CD4-positive, alpha-beta T cell treated with Interleukin-6 for 4 hours (primary cell): ENCODE measurements around the gene CTNNA2.

Source experiments
- DNase-seq: peaks from one replicate; pipeline ENCODE4 v3.0.0-alpha.2; 2020; ENCODE audit warnings: mixed read lengths

The CTNNA2 gene

GRCh38 chr2:80247339-80247738, 734.5 kb downstream of the CTNNA2 start:
- no peak for DNase-seq

DNA sequence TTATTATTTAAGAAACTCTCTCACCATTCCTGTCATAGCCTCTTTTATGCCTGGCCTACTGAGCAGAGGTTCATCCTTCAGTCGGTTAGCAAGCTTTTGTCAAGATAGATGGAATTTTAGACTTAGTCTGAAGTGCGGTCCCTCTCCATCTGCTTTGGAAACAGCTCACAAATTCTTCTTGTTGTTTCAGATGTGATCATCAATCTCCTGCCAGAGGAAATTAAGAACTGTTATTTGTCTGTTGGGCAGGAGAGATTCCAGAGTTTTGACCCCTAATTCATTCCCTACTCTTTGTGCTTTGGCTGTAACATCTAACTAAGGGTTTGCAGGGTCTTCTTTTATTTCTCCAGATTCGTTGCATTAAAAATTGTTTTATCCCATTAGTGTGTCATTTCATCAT, 735.3 kb downstream of the CTNNA2 start:
- DNase-seq = no peak

DNA sequence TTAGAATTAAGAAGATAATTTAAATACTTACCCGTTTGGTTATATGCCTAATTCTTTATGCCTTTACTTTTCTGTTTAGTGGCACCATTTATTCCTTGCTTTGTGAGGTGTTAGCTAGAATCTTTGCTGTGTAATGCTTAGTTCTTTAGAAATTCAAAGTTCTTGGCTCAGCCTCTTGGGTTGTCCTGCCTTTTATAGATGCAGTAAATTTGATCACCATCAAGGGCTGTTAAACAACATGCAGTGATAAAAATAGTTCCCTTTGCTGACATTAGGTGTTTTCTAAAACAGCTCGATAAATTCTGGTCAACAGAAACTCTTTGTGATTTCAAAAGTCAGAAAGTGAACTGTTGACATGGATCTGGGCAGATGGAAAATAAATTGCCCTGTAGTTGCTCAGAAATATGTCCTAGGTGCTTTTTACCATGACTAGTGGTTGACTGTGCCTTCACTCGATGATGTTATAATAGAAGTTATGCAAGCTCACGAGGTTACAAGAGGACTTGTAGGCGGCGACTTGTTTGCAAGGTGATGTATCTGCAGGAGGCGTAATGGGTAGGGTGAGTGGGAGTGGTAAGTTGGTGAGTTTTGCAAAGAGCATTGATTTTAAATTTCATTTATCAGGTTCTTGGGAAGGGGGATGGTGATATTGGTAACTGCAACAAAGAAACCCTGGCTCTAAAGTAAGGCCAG, 739.6 kb downstream of the CTNNA2 start:
- DNase-seq = no peak

DNA sequence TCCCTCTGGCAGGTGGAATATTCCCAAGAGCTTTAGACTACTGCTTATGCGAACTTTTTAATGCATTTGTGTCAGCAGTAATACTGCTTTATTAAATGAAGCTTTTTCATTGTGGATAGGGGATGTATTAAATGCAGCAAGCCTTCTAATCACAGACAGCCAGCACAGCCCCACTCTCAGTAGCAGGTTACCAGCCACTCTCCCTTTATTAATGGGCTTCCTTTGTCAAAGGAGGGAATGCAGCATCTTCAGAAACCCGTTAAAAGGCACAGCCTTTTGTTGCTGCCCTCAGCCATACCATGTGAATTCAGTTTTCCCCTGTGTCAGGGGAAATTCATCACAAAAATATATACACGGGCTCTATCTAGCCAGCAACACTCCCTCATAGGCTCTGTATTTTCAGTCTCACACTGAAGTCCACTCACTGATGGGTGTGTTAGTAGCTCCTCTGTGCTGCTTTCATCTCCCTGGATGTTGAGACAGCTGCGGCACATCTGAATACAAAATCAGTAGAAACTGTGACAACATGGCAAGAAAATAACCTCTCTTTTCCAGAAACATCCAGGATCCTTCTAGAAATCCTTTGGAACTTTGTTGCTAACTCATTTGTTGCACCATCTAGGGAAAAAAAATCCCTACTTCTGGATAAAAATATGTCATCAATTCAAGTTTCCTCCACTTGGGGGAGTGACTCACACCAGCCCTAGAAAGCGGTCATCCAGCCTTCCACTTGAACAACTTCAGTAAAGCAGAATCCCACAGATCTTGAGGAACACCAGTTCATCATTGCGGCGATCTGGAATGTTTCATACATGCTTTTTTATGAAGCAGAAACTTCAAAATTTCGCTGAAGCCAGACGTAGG, 743.3 kb downstream of the CTNNA2 start:
- DNase-seq = no peak

- no peak for DNase-seq
These were observed 743.9 kb downstream of the CTNNA2 start for GRCh38 chr2:80256782-80257167.

- no peak for DNase-seq
These were observed 744.6 kb downstream of the CTNNA2 start for GRCh38 chr2:80257450-80257849.

DNA sequence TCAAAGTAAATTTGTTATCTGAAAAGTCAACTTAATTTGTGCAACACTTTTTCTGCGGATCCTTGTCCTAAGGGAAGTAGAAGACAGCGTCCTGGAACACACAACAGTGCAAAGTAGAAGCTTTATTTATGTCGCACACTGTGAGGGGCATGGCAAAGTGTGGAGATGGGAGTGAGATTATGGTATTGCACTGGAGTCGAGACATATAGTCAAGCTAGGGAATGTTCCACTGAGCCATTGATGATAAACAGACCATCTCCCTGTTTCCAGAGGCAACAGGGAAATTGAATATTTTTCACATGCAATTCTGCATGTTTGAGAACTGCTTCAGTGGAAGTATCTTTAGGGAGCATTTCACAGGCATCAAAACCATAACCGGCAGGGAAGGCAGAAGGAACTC, 745.5 kb downstream of the CTNNA2 start:
- DNase-seq = no peak

DNA sequence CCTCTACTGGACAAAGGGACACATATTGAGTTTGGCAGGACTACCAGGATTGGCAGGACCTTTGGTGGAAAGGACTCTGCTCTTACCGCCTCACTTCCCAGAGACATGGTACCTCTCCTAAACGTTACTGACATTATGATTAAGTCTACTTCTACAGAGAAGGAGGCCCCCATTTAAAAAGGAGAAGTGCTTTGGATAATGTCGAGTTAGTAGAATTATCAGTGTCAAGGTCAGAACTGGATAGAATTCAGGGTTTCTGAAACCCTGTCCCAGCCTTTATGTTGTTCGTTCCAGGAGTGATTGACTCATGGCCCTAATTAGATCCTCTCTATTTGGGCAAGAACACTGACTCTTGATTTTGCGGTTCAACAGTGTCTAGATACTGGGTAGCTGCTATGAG, 745.9 kb downstream of the CTNNA2 start:
- no peak for DNase-seq

DNA sequence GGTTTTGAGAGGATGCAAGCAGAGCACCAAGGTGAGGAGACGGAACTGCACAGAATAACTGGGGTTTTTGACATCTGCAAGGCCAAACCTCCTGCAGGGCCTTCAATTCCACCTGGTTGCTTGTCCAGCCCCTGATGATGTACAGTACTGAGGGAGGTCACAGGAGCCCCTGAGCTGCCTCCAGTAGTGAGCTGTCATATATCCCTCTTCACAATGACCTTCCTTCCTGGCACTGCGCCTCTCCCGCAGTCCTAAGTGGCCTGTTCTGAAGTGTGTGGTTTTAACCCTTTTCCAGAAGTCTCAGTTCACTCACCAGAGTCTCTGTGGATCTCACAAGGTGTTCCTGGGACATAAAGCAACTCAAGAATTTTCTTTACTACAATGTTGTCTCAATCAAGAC, 746.4 kb downstream of the CTNNA2 start:
- DNase-seq = no peak

GRCh38 chr2:80266231-80266630, 753.4 kb downstream of the CTNNA2 start:
- DNase-seq = no peak

GRCh38 chr2:80269806-80270205, 757.0 kb downstream of the CTNNA2 start:
- no peak for DNase-seq

DNA sequence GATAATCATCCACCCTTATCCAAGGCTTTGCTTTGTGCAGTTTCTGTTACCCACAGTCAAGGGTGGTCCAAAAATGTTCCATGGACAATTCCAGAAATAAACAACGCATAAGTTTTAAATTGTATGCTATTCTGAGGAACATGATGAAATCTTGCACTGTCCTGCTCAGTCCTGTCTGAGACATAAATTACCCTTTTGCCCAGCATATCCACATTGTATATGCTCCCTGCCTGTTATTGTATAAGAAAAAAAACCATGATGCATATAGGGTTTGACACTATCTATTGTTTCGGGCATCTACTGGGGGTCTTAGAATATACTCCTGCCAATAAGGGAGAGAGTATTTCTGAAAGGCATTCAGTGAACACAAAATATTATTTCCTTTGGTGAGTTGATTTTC, 767.7 kb downstream of the CTNNA2 start:
- no peak for DNase-seq

- DNase-seq = no peak
These were observed 768.2 kb downstream of the CTNNA2 start for GRCh38 chr2:80281049-80281448.

DNA sequence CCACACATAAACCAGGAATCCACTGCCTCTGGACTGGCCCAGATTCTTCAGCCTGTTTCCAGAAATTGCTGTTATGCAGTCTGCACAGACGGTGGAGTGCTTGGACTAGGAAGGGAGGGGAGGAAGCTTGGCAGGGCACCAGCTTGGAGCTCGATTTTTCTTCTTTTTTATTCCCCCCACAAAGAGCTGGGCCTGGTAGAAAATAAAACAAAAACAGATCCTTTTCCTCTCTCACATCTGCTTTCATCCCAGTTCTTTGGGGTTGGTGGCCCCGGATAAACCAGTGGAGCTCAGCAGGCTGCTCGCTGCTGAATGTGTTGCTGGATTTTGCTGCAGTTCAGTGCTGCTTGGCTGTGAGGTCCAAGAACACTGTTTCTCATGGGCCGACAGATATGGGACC, 775.7 kb downstream of the CTNNA2 start:
- no peak for DNase-seq

GRCh38 chr2:80291656-80292055, 778.8 kb downstream of the CTNNA2 start:
- DNase-seq = no peak

DNA sequence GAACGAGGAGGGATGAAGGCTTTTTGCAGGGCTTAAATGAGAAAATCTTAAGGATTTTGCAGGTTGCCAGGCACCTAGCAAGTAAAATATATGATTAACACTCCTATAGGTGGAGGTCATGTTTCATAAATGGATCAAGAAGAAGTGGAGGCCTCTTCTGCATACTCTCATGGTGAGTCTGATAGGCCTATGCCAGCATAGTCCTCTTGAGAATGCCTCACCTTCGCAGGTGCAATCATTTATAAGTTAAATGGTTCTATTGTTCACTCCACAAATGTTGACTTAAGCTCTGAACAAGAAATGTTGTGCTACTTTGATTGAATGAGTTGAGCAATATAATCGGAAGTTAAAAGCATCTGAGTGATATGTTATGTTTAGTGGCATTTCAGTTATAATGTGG, 779.6 kb downstream of the CTNNA2 start:
- no peak for DNase-seq

DNA sequence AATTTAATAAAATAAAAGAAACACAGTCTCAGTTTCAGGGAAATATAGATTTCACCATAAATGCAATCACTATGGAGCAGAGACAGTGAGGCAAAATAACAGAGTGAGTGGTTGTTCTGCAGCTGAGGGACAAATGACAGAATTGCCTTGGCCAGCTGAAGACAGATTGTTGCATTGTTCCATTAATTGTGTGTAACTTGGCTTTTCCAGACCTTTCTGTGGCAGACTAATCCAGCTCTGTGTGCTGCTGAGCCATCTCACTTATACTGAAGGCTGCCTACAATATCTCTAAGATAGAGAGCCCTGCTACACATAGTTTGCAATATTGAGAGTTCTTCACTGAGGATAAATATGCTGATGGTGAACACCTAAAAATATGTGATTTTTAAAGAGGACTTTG, 780.2 kb downstream of the CTNNA2 start:
- no peak for DNase-seq

GRCh38 chr2:80298954-80299353, 786.1 kb downstream of the CTNNA2 start:
- DNase-seq = no peak

DNA sequence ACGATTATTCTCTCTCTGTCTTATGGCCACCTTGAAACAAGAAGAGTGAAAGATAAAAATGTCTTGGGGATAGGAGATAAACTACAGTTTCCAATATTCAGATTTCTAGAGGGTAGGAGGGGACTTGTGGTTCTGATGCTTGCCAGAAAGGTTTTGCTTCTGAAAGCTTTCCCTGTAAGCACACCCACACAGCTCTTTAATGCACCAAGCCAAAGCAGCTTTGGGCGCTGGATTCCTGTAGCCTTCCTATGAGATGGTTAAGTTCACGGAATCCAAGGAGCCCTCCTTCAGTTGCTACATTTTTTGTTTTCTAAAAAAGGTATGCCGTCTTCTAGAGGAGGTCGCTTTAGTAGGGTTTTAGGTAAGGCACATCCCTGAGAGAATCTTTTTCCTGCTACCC, 786.8 kb downstream of the CTNNA2 start:
- DNase-seq = no peak

DNA sequence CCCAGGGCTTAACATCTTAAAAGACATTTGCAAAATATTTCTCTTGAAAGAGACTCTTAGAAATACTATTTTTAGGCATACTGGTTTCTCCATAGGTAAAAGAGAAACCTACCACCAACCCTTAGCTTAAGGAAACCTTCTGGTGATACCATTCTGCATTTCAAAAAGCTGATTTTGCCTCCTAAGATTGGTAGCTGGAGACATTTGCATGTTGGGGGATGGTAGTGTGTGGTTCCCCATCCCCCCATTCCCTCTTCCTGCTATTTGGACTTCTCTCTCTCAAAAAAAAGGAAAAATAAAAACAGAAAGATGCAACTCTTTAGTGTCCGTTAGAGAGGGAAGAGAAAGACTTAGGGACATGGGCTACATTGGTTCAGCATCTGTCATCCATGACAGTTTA, 787.5 kb downstream of the CTNNA2 start:
- DNase-seq = no peak

- DNase-seq = no peak
These were observed 788.1 kb downstream of the CTNNA2 start for GRCh38 chr2:80300954-80301353.

DNA sequence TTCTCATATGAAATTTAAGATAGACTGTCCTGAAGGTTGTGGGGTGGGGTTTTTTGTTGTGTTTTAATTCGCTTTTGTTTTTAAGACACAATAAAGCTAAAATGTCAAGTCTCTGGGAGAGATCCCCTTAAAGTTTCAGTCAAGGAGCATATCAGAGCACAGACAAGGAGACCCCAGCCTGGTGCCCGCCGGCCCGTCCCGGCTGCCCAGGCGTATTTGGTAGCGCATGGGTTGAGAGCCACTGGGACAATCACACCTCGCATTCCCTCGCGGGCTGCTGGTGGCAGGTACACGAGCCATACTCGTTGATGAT, 789.1 kb downstream of the CTNNA2 start:
- DNase-seq = no peak

DNA sequence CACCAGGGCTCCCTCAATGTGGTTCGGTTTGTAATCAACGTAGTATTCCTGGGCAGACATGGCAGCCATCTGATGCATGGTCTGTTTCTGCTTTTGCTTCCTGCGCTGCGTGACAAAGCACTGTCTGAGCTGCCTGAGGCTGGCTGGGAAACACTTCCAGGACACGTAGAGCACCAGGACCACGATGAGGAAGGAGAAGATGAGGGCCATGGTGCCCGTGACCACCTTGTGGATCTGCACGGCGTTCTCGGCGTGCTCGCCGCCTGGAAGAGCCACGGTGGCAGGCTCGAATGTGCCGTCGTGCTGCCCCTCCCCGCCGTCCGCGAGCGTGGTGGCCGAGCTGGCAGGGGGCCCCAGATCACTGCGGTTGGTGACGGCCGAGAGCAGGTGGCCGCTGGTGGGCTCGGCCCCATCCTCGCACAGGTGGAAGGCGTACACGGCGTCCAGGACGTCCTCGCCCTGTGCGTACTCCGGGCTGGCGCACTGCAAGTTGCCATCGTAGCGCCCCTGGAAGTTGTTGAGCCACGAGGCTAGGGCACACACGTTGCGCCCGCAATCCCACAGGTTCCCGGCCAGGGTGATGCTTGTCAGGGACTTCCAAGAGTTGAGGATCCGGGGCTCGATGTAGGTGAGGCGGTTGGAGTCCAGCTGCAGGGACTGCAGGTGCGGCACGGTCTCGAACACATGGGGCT, 789.6 kb downstream of the CTNNA2 start:
- no peak for DNase-seq
